ENCODE data around the gene HDDC2. TPM values are rescaled to one million over a fixed set of nuclear protein-coding genes. Genes with fewer than 3 reads are reported as not detected.

The HDDC2 gene
- total and polyA plus RNA-seq, 11 donors, result 70.2 to 170 (median 92.6) TPM

GRCh38 chr6:125323376-125323775 lies 21.6 kb upstream of the HDDC2 start:
- H3K36me3 ChIP-seq, result no peaks in the 10 kb centered on the region
- no peak for TF ChIP-seq POLR2A (IDR thresholded peaks at IDR 0.05)
- TF ChIP-seq CTCF (IDR thresholded peaks at IDR 0.05), result no peak
- H3K9me3 ChIP-seq, result no peaks in the 10 kb centered on the region
- ATAC-seq (no peak), DNase-seq (no peak)
- H3K4me3 ChIP-seq, result no peak overlapping the region
- peaks cover 0 to 3% (median 0%) of the 10 kb centered on the region in 9 donors for H3K27me3 ChIP-seq
- intact Hi-C loops (cut with DNase I), result no loop called here
- H3K27ac ChIP-seq, result no peak overlapping the region
- 92 to 96% (median 93%) methylated on average over 2 of the region's 2 CpGs for WGBS, 4 donors
- no peaks in the 10 kb centered on the region for H3K4me1 ChIP-seq

- H3K36me3 ChIP-seq, result no peaks in the 10 kb centered on the region
- H3K9me3 ChIP-seq, result no peaks in the 10 kb centered on the region
- ATAC-seq, result no peak
- peaks cover 0 to 5% (median 0%) of the 10 kb centered on the region in 12 donors for H3K4me1 ChIP-seq
- no peaks in the 10 kb centered on the region for H3K27me3 ChIP-seq
- H3K4me3 ChIP-seq, result no peak overlapping the region
- TF ChIP-seq POLR2A (IDR thresholded peaks at IDR 0.05) (no peak), CTCF (IDR thresholded peaks at IDR 0.05) (no peak)
- 88 to 92% (median 89%) methylated on average over 9 of the region's 9 CpGs for WGBS, 4 donors
- DNase-seq, result no peak
- intact Hi-C loops (cut with DNase I), result loop anchor here in 4 of 10 donors (10.0 kb wide), 3 partner anchors 268 to 668 kb away; partner anchors contain the start of genes HINT3 (in 1 of the 4) and TRMT11 (in 1 of the 4)
- H3K27ac ChIP-seq, result no peak overlapping the region
Measured at GRCh38 chr6:125316621-125317020, 14.9 kb upstream of the HDDC2 start.

- H3K36me3 ChIP-seq, result no peaks in the 10 kb centered on the region
- peaks cover 0 to 6% (median 1%) of the 10 kb centered on the region in 12 donors for H3K4me1 ChIP-seq
- ATAC-seq, result no peak
- DNase-seq, result no peak
- 91 to 95% (median 93%) methylated on average over 5 of the region's 5 CpGs for WGBS, 4 donors
- peaks cover 0 to 3% (median 0%) of the 10 kb centered on the region in 9 donors for H3K27me3 ChIP-seq
- H3K4me3 ChIP-seq, result no peak overlapping the region
- intact Hi-C loops (cut with DNase I), result loop anchor here in 5 of 10 donors (2.0 to 10.0 kb wide), 4 partner anchors 269 to 669 kb away; partner anchors contain the start of genes HINT3 (in 1 of the 5) and TRMT11 (in 1 of the 5)
- TF ChIP-seq CTCF (IDR thresholded peaks at IDR 0.05) (no peak), POLR2A (IDR thresholded peaks at IDR 0.05) (no peak)
- H3K9me3 ChIP-seq, result no peaks in the 10 kb centered on the region
- no peak overlapping the region for H3K27ac ChIP-seq
Measured at GRCh38 chr6:125315548-125315947, 13.8 kb upstream of the HDDC2 start.

- DNase-seq (peak; percentile 63 to 77 (median 69)), ATAC-seq (peak; percentile 83 to 95 (median 91))
- peaks cover 0 to 6% (median 1%) of the 10 kb centered on the region in 12 donors for H3K4me1 ChIP-seq
- WGBS, 4 donors, result 20 to 22% (median 21%) methylated on average over 10 of the region's 10 CpGs
- H3K36me3 ChIP-seq, result no peaks in the 10 kb centered on the region
- peak overlapping the region in 2 of 12 donors; percentile 24 to 25 for H3K27ac ChIP-seq
- no peak for TF ChIP-seq POLR2A (IDR thresholded peaks at IDR 0.05)
- TF ChIP-seq CTCF (IDR thresholded peaks at IDR 0.05), result peak; percentile 72 to 97 (median 88)
- no peak overlapping the region for H3K4me3 ChIP-seq
- intact Hi-C loops (cut with DNase I), result loop anchor here (1.0 to 10.0 kb wide), 12 partner anchors 48 to 671 kb away; partner anchors contain the start of genes HINT3 (in 5 of the 10) and TRMT11 (in 1 of the 10)
- peaks cover 0 to 3% (median 0%) of the 10 kb centered on the region in 9 donors for H3K27me3 ChIP-seq
- no peaks in the 10 kb centered on the region for H3K9me3 ChIP-seq
Measured at GRCh38 chr6:125314009-125314581, 12.3 kb upstream of the HDDC2 start.

Data from heart left ventricle (tissue), 16 donors.